Measurements from ENCODE around the gene SPATA7. TPM values are rescaled to one million over a fixed set of nuclear protein-coding genes. Genes with fewer than 3 reads are reported as not detected.
A peak's percentile ranks its signal among the peaks of the same experiment; 100 is the strongest.

SPATA7 gene
- total RNA-seq, 1 experiment from 2014 or later, result 8.0 TPM

DNA sequence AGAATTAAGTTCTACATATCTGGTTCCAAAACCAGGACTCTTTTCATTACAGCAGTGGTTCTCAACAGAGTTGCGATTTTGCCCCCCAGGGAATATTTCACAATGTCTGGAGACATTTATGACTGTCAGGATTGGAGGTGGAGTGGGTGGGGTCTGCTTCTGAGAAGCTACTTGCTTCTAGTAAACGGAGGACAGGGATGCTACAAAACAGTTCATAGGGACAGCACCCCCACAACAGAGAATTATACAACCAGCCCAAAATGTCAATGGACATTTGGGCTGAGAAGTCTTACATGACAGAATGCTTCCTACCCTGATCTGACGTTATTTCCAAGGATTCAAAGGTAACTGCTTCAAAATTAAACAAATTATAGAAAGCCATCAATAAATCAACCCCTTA lies 739 bp upstream of the SPATA7 start:
- ChIA-PET POLR2A (no interaction called here), CTCF (interaction anchor here (1.1 to 3.0 kb wide), 2 partner anchors 196 to 216 kb away, joined by 3 to 18 read pairs; no protein-coding TSS in a partner anchor)
- no peak overlapping the region for H3K27ac Mint-ChIP-seq
- ATAC-seq (no peak), DNase-seq (ENCODE audit: low spot score) (no peak)
- H3K4me1 Mint-ChIP-seq, result peaks cover 22% of the 10 kb centered on the region
- H3K36me3 Mint-ChIP-seq, result no peaks in the 10 kb centered on the region
- H3K9me3 Mint-ChIP-seq, result peaks cover under 1% of the 10 kb centered on the region
- peaks cover 12% of the 10 kb centered on the region for H3K27me3 Mint-ChIP-seq (ENCODE audit: low read depth)
- TF ChIP-seq ESRRA (CRISPR knock-in tag; IDR thresholded peaks at IDR 0.05; ENCODE audit: borderline replicate concordance), result no peak
- no peak for TF ChIP-seq ZNF219 (CRISPR knock-in tag; IDR thresholded peaks at IDR 0.05; ENCODE audit: borderline replicate concordance)
- no peak for TF ChIP-seq CREB1 (CRISPR knock-in tag; IDR thresholded peaks at IDR 0.05)
- TF ChIP-seq, protein P1, sequence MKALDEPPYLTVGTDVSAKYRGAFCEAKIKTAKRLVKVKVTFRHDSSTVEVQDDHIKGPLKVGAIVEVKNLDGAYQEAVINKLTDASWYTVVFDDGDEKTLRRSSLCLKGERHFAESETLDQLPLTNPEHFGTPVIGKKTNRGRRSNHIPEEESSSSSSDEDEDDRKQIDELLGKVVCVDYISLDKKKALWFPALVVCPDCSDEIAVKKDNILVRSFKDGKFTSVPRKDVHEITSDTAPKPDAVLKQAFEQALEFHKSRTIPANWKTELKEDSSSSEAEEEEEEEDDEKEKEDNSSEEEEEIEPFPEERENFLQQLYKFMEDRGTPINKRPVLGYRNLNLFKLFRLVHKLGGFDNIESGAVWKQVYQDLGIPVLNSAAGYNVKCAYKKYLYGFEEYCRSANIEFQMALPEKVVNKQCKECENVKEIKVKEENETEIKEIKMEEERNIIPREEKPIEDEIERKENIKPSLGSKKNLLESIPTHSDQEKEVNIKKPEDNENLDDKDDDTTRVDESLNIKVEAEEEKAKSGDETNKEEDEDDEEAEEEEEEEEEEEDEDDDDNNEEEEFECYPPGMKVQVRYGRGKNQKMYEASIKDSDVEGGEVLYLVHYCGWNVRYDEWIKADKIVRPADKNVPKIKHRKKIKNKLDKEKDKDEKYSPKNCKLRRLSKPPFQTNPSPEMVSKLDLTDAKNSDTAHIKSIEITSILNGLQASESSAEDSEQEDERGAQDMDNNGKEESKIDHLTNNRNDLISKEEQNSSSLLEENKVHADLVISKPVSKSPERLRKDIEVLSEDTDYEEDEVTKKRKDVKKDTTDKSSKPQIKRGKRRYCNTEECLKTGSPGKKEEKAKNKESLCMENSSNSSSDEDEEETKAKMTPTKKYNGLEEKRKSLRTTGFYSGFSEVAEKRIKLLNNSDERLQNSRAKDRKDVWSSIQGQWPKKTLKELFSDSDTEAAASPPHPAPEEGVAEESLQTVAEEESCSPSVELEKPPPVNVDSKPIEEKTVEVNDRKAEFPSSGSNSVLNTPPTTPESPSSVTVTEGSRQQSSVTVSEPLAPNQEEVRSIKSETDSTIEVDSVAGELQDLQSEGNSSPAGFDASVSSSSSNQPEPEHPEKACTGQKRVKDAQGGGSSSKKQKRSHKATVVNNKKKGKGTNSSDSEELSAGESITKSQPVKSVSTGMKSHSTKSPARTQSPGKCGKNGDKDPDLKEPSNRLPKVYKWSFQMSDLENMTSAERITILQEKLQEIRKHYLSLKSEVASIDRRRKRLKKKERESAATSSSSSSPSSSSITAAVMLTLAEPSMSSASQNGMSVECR (CRISPR knock-in tag; IDR thresholded peaks at IDR 0.05; ENCODE audit: borderline replicate concordance), result no peak
- TF ChIP-seq RORB (CRISPR knock-in tag; IDR thresholded peaks at IDR 0.05), result no peak
- no peak for TF ChIP-seq KAT7 (CRISPR knock-in tag; IDR thresholded peaks at IDR 0.05; ENCODE audit: borderline replicate concordance)
- no peak for TF ChIP-seq ZNF317 (CRISPR knock-in tag; IDR thresholded peaks at IDR 0.05; ENCODE audit: borderline replicate concordance, low read depth)
- no peak for TF ChIP-seq ZNF138 (CRISPR knock-in tag; conservative IDR thresholded peaks at IDR 0.05)
- no peak for TF ChIP-seq JUN (CRISPR knock-in tag; IDR thresholded peaks at IDR 0.05)
- H3K4me3 Mint-ChIP-seq, result peak overlapping the region; percentile 97

DNA sequence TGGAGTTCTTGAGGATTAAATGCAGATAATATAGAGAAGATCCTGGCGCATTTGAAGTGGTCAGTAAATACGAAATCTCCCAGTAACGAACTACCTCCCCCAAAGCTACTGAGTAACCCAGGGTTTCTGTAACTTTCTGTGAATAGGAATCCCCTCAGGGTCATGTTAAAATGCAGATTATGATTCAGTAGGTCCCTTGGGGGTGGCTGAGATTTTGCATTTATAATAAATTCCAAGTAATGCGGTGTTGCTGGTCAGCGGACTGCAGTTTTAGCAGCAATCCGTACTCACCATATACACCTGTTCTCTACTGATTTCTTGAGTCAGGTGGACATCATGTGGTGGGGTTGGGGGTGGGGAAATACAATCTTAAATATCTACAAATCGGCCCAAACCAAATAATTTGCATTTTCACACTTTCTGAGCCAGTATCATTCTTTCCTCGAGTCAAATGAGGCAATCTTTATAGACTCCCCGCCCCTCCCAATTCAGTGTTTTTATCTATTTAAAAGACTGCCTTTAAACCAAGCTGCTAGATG lies 868 bp downstream of the SPATA7 start:
- TF ChIP-seq NFATC4 (CRISPR knock-in tag; IDR thresholded peaks at IDR 0.05), result no peak
- no peak for TF ChIP-seq ZNF671 (CRISPR knock-in tag; IDR thresholded peaks at IDR 0.05)
- no peak for TF ChIP-seq FOXK1 (CRISPR knock-in tag; IDR thresholded peaks at IDR 0.05)
- TF ChIP-seq FOXJ3 (CRISPR knock-in tag; IDR thresholded peaks at IDR 0.05; ENCODE audit: borderline replicate concordance), result no peak
- TF ChIP-seq, protein P2, sequence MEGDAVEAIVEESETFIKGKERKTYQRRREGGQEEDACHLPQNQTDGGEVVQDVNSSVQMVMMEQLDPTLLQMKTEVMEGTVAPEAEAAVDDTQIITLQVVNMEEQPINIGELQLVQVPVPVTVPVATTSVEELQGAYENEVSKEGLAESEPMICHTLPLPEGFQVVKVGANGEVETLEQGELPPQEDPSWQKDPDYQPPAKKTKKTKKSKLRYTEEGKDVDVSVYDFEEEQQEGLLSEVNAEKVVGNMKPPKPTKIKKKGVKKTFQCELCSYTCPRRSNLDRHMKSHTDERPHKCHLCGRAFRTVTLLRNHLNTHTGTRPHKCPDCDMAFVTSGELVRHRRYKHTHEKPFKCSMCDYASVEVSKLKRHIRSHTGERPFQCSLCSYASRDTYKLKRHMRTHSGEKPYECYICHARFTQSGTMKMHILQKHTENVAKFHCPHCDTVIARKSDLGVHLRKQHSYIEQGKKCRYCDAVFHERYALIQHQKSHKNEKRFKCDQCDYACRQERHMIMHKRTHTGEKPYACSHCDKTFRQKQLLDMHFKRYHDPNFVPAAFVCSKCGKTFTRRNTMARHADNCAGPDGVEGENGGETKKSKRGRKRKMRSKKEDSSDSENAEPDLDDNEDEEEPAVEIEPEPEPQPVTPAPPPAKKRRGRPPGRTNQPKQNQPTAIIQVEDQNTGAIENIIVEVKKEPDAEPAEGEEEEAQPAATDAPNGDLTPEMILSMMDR (IDR thresholded peaks at IDR 0.05), result no peak
- no peak for TF ChIP-seq FOXP1 (CRISPR knock-in tag; IDR thresholded peaks at IDR 0.05; ENCODE audit: borderline replicate concordance)
- TF ChIP-seq, protein P3, sequence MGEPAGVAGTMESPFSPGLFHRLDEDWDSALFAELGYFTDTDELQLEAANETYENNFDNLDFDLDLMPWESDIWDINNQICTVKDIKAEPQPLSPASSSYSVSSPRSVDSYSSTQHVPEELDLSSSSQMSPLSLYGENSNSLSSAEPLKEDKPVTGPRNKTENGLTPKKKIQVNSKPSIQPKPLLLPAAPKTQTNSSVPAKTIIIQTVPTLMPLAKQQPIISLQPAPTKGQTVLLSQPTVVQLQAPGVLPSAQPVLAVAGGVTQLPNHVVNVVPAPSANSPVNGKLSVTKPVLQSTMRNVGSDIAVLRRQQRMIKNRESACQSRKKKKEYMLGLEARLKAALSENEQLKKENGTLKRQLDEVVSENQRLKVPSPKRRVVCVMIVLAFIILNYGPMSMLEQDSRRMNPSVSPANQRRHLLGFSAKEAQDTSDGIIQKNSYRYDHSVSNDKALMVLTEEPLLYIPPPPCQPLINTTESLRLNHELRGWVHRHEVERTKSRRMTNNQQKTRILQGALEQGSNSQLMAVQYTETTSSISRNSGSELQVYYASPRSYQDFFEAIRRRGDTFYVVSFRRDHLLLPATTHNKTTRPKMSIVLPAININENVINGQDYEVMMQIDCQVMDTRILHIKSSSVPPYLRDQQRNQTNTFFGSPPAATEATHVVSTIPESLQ (CRISPR knock-in tag; IDR thresholded peaks at IDR 0.05), result no peak
- TF ChIP-seq ZNF219 (CRISPR knock-in tag; IDR thresholded peaks at IDR 0.05; ENCODE audit: borderline replicate concordance), result no peak
- TF ChIP-seq MXD4 (CRISPR knock-in tag; IDR thresholded peaks at IDR 0.05; ENCODE audit: borderline replicate concordance), result no peak
- TF ChIP-seq ZNF416 (CRISPR knock-in tag; IDR thresholded peaks at IDR 0.05), result no peak
- ChIA-PET POLR2A (no interaction called here), CTCF (interaction anchor here (0.6 to 3.0 kb wide), 2 partner anchors 60 to 197 kb away, joined by 3 to 18 read pairs; no protein-coding TSS in a partner anchor)
- H3K27ac Mint-ChIP-seq, result no peak overlapping the region
- no peaks in the 10 kb centered on the region for H3K36me3 Mint-ChIP-seq
- peaks cover 15% of the 10 kb centered on the region; the same call in 1 of the 2 replicates for H3K4me1 Mint-ChIP-seq
- ATAC-seq (no peak), DNase-seq (ENCODE audit: low spot score) (no peak)
- H3K27me3 Mint-ChIP-seq (ENCODE audit: low read depth), result peaks cover 12% of the 10 kb centered on the region
- no peaks in the 10 kb centered on the region for H3K9me3 Mint-ChIP-seq
- H3K4me3 Mint-ChIP-seq, result peak overlapping the region; percentile 97

Data from WTC11 (cell line).